ENCODE data around the gene CHP2. TPM values are rescaled to one million over a fixed set of nuclear protein-coding genes. Genes with fewer than 3 reads are reported as not detected.

Gene CHP2
- total RNA-seq, 1 experiment from 2014 or later = 1.4 TPM

DNA sequence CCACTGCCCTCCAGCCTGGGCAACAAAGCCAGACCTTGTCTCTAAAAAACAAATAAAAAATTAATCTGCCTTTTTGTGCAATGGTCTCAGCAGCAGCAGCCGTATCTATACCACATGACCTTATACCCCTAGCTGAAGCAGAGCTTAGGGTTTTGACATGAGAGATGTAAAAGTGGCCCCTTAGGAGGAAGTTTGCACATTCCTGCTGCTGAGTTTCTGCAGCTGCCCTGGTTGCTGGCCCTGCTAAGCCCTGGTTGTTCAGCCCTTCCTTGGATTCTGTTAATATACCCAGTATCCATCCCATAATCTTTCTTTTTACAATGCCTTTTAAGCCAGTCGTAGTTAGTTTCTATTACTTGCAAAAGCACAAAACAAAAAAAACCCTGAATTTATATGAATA, 48.0 kb downstream of the CHP2 start:
- WGBS (ENCODE audit: extremely low coverage, insufficient read length, low lambda C conversion rate) = no CpG with 5 or more reads among the region's 2 CpGs
- H3K4me1 Mint-ChIP-seq = peaks cover 4 to 6% of the 10 kb centered on the region in 2 experiments; a peak in 3 of 4 replicates
- Histone ChIP-seq H3K4ac (ENCODE audit: low read depth, low read length) (no peak overlapping the region), H2BK5ac (ENCODE audit: insufficient read length, low read length) (no peak overlapping the region), H3K27me3 (ENCODE audit: insufficient read depth, low read length) (no peaks in the 10 kb centered on the region), H2BK120ac (ENCODE audit: low read depth, low read length, poor library complexity, severe bottlenecking) (no peak overlapping the region), H3K79me1 (ENCODE audit: insufficient read depth, low read depth, low read length, poor library complexity, severe bottlenecking) (no peaks in the 10 kb centered on the region), H3K4me2 (ENCODE audit: insufficient read depth, insufficient read length, low read length) (no peak overlapping the region), H4K91ac (ENCODE audit: insufficient read length, low read depth, low read length) (no peak overlapping the region), H2BK20ac (ENCODE audit: low read depth, low read length, poor library complexity, severe bottlenecking) (no peak overlapping the region), H2BK15ac (ENCODE audit: low read depth, low read length) (no peak overlapping the region), H3T11ph (ENCODE audit: low read length) (no peak overlapping the region), H2AK5ac (ENCODE audit: insufficient read length, low read length) (no peak overlapping the region), H4K8ac (replicated peaks; ENCODE audit: insufficient read length, low read depth, low read length) (no peak overlapping the region), H2AFZ (ENCODE audit: low read length) (no peak overlapping the region), H3K23ac (ENCODE audit: insufficient read length, low read depth, low read length) (no peak overlapping the region), H3K18ac (ENCODE audit: insufficient read length, low read depth, low read length) (no peak overlapping the region), H3K14ac (ENCODE audit: insufficient read depth, low read length) (no peak overlapping the region), H3K23me2 (ENCODE audit: insufficient read length, low read depth, low read length, poor library complexity, severe bottlenecking) (no peaks in the 10 kb centered on the region), H3K9me3 (ENCODE audit: control insufficient read depth, low read depth, low read length) (no peaks in the 10 kb centered on the region), H4K5ac (ENCODE audit: insufficient read length, low read depth, low read length) (no peak overlapping the region), H3K4me1 (ENCODE audit: insufficient read depth, low read length) (no peaks in the 10 kb centered on the region), H3K9ac (ENCODE audit: extremely low read depth, insufficient read length, low read length) (no peak overlapping the region), H2BK12ac (ENCODE audit: insufficient read length, low read depth, low read length) (no peak overlapping the region), H3K27ac (ENCODE audit: insufficient read length, low read depth, low read length) (no peak overlapping the region), H3K79me2 (ENCODE audit: insufficient read depth, low read length) (no peaks in the 10 kb centered on the region), H4K20me1 (ENCODE audit: control insufficient read depth, insufficient read depth, insufficient read length) (no peaks in the 10 kb centered on the region), H3K56ac (ENCODE audit: insufficient read length, low read depth, low read length) (no peak overlapping the region)
- H3K27me3 Mint-ChIP-seq (ENCODE audit: low read depth) = no peaks in the 10 kb centered on the region
- no peak for DNase-seq
- no peaks in the 10 kb centered on the region for H3K36me3 Mint-ChIP-seq (ENCODE audit: insufficient read depth in 1 of 3, low read depth in 3 of 3)
- H3K27ac Mint-ChIP-seq = no peak overlapping the region
- no peak for TF ChIP-seq CTCF (conservative IDR thresholded peaks at IDR 0.05)
- no peak overlapping the region for H3K4me3 Mint-ChIP-seq
- H3K9me3 Mint-ChIP-seq = no peaks in the 10 kb centered on the region
